Measurements from ENCODE around the gene ARHGAP6. TPM values are rescaled to one million over a fixed set of nuclear protein-coding genes. Genes with fewer than 3 reads are reported as not detected.

Gene ARHGAP6
- total RNA-seq, 3 donors from 2014 or later, result 10.1 to 32.6 (median 14.7) TPM

- H3K4me3 ChIP-seq, result no peak overlapping the region
- peaks cover 0 to 26% of the 10 kb centered on the region in 2 donors for H3K27me3 ChIP-seq
- intact Hi-C loops (cut with DNase I; ENCODE audit: low total_unique reads), result no loop called here
- no peak for DNase-seq (ENCODE audit: low spot score in 2 of 2)
- no peak overlapping the region for H3K27ac ChIP-seq
- TF ChIP-seq POLR2A (IDR thresholded peaks at IDR 0.05) (no peak), POLR2AphosphoS5 (IDR thresholded peaks at IDR 0.05) (no peak), CTCF (IDR thresholded peaks at IDR 0.05) (no peak)
- H3K36me3 ChIP-seq, result no peaks in the 10 kb centered on the region
- no peaks in the 10 kb centered on the region for H3K9me3 ChIP-seq
- H3K4me1 ChIP-seq, result no peaks in the 10 kb centered on the region
These were observed 493.3 kb downstream of the ARHGAP6 start for GRCh38 chrX:11172415-11172814.

GRCh38 chrX:11171956-11172355 is 493.8 kb downstream of the ARHGAP6 start:
- TF ChIP-seq POLR2A (IDR thresholded peaks at IDR 0.05) (no peak), POLR2AphosphoS5 (IDR thresholded peaks at IDR 0.05) (no peak), CTCF (IDR thresholded peaks at IDR 0.05) (no peak)
- H3K36me3 ChIP-seq, result no peaks in the 10 kb centered on the region
- peaks cover 0 to 25% of the 10 kb centered on the region in 2 donors for H3K27me3 ChIP-seq
- H3K4me3 ChIP-seq, result no peak overlapping the region
- H3K27ac ChIP-seq, result no peak overlapping the region
- no peaks in the 10 kb centered on the region for H3K4me1 ChIP-seq
- DNase-seq (ENCODE audit: low spot score in 2 of 2), result no peak
- intact Hi-C loops (cut with DNase I; ENCODE audit: low total_unique reads), result no loop called here
- H3K9me3 ChIP-seq, result no peaks in the 10 kb centered on the region

- Histone ChIP-seq H3K4me1 (no peaks in the 10 kb centered on the region), H3K27ac (no peak overlapping the region), H3K4me3 (no peak overlapping the region), H3K36me3 (no peaks in the 10 kb centered on the region), H3K27me3 (peaks cover 0 to 8% of the 10 kb centered on the region in 2 donors), H3K9me3 (no peaks in the 10 kb centered on the region)
- no peak for DNase-seq (ENCODE audit: low spot score in 2 of 2)
- TF ChIP-seq POLR2A (IDR thresholded peaks at IDR 0.05) (no peak), CTCF (IDR thresholded peaks at IDR 0.05) (no peak), POLR2AphosphoS5 (IDR thresholded peaks at IDR 0.05) (no peak)
- intact Hi-C loops (cut with DNase I; ENCODE audit: low total_unique reads), result no loop called here
These were observed 501.3 kb downstream of the ARHGAP6 start for GRCh38 chrX:11164433-11164832.

GRCh38 chrX:11159149-11159548 is 506.6 kb downstream of the ARHGAP6 start:
- TF ChIP-seq POLR2A (IDR thresholded peaks at IDR 0.05) (no peak), CTCF (IDR thresholded peaks at IDR 0.05) (no peak), POLR2AphosphoS5 (IDR thresholded peaks at IDR 0.05) (no peak)
- H3K4me1 ChIP-seq, result no peaks in the 10 kb centered on the region
- peaks cover 0 to 30% of the 10 kb centered on the region in 2 donors for H3K27me3 ChIP-seq
- H3K27ac ChIP-seq, result no peak overlapping the region
- no peaks in the 10 kb centered on the region for H3K9me3 ChIP-seq
- no peak overlapping the region for H3K4me3 ChIP-seq
- intact Hi-C loops (cut with DNase I; ENCODE audit: low total_unique reads), result no loop called here
- no peak for DNase-seq (ENCODE audit: low spot score in 2 of 2)
- H3K36me3 ChIP-seq, result no peaks in the 10 kb centered on the region

- Histone ChIP-seq H3K9me3 (no peaks in the 10 kb centered on the region), H3K4me3 (no peak overlapping the region), H3K36me3 (no peaks in the 10 kb centered on the region), H3K27ac (no peak overlapping the region), H3K4me1 (no peaks in the 10 kb centered on the region), H3K27me3 (peaks cover 0 to 36% of the 10 kb centered on the region in 2 donors)
- TF ChIP-seq CTCF (IDR thresholded peaks at IDR 0.05) (no peak), POLR2AphosphoS5 (IDR thresholded peaks at IDR 0.05) (no peak), POLR2A (IDR thresholded peaks at IDR 0.05) (no peak)
- DNase-seq (ENCODE audit: low spot score in 2 of 2), result no peak
- intact Hi-C loops (cut with DNase I; ENCODE audit: low total_unique reads), result no loop called here
These were observed 513.7 kb downstream of the ARHGAP6 start for GRCh38 chrX:11151799-11152559.
